GM21360 (cell line): Measurements from ENCODE around the gene CPN2.

Source experiments
- ATAC-seq: cut with Tn5 transposase; IDR thresholded peaks from one replicate; pipeline ENCODE4 v1.9.1; 2021; ENCODE audit warnings: mild to moderate bottlenecking, moderate library complexity; ENCODE audit not compliant: unreplicated experiment

CPN2 gene

GRCh38 chr3:194381460-194381875 is 30.3 kb upstream of the CPN2 start:
- ATAC-seq, result no peak

- no peak for ATAC-seq
Measured at GRCh38 chr3:194380326-194380725, 29.2 kb upstream of the CPN2 start.

- ATAC-seq, result no peak
Measured at GRCh38 chr3:194379651-194380050, 28.5 kb upstream of the CPN2 start.

- no peak for ATAC-seq
Measured at GRCh38 chr3:194379231-194379630, 28.1 kb upstream of the CPN2 start.

- no peak for ATAC-seq
Measured at GRCh38 chr3:194377708-194378107, 26.6 kb upstream of the CPN2 start.

GRCh38 chr3:194376241-194376560 is 25.1 kb upstream of the CPN2 start:
- no peak for ATAC-seq

- ATAC-seq, result no peak
Measured at GRCh38 chr3:194375473-194376240, 24.5 kb upstream of the CPN2 start.

- no peak for ATAC-seq
Measured at GRCh38 chr3:194374935-194375334, 23.8 kb upstream of the CPN2 start.

GRCh38 chr3:194373899-194374298 is 22.8 kb upstream of the CPN2 start:
- no peak for ATAC-seq

GRCh38 chr3:194373028-194373427 is 21.9 kb upstream of the CPN2 start:
- ATAC-seq, result no peak

GRCh38 chr3:194370753-194371152 is 19.6 kb upstream of the CPN2 start:
- ATAC-seq, result no peak

GRCh38 chr3:194369522-194370279 is 18.6 kb upstream of the CPN2 start, which contains the start of gene LRRC15:
Gene LRRC15, minus strand, starts transcription at chr3:194369743. Its CDS starts 8,700 bp downstream, at chr3:194361043.
- ATAC-seq, result no peak

- no peak for ATAC-seq
Measured at GRCh38 chr3:194368918-194369317, 17.8 kb upstream of the CPN2 start.

GRCh38 chr3:194367992-194368841 is 17.1 kb upstream of the CPN2 start:
- no peak for ATAC-seq

GRCh38 chr3:194365978-194366490 is 14.9 kb upstream of the CPN2 start:
- ATAC-seq, result no peak

- no peak for ATAC-seq
Measured at GRCh38 chr3:194365526-194365925, 14.4 kb upstream of the CPN2 start.

- ATAC-seq, result no peak
Measured at GRCh38 chr3:194364652-194365434, 13.7 kb upstream of the CPN2 start.

GRCh38 chr3:194364314-194364651 is 13.2 kb upstream of the CPN2 start:
- no peak for ATAC-seq

GRCh38 chr3:194360568-194360967 is 9.4 kb upstream of the CPN2 start:
- ATAC-seq, result no peak

- no peak for ATAC-seq
Measured at GRCh38 chr3:194357681-194358080, 6.6 kb upstream of the CPN2 start.

GRCh38 chr3:194355379-194355778 is 4.3 kb upstream of the CPN2 start:
- ATAC-seq, result no peak
